Measurements from ENCODE around the gene RPTOR.

The RPTOR gene

GRCh38 chr17:80507965-80508364, 36.7 kb upstream of the RPTOR start:
- H3K27ac ChIP-seq: no peak overlapping the region
- no peak for DNase-seq (ENCODE audit: low spot score)
- no peak overlapping the region for H3K4me3 ChIP-seq
- TF ChIP-seq CTCF (IDR thresholded peaks at IDR 0.05): no peak

- no peak for DNase-seq (ENCODE audit: low spot score)
- TF ChIP-seq CTCF (IDR thresholded peaks at IDR 0.05): no peak
- Histone ChIP-seq H3K27ac (no peak overlapping the region), H3K4me3 (no peak overlapping the region)
These were observed 35.3 kb upstream of the RPTOR start for GRCh38 chr17:80509311-80509710.

- no peak for DNase-seq (ENCODE audit: low spot score)
- TF ChIP-seq CTCF (IDR thresholded peaks at IDR 0.05): no peak
- no peak overlapping the region for H3K4me3 ChIP-seq
- H3K27ac ChIP-seq: no peak overlapping the region
These were observed 34.5 kb upstream of the RPTOR start for GRCh38 chr17:80510132-80510531.

- Histone ChIP-seq H3K27ac (no peak overlapping the region), H3K4me3 (no peak overlapping the region)
- no peak for DNase-seq (ENCODE audit: low spot score)
- TF ChIP-seq CTCF (IDR thresholded peaks at IDR 0.05): no peak
These were observed 33.9 kb upstream of the RPTOR start for GRCh38 chr17:80510772-80511171.

GRCh38 chr17:80511222-80512180, 33.1 kb upstream of the RPTOR start:
- no peak for TF ChIP-seq CTCF (IDR thresholded peaks at IDR 0.05)

GRCh38 chr17:80512233-80512632, 32.4 kb upstream of the RPTOR start:
- TF ChIP-seq CTCF (IDR thresholded peaks at IDR 0.05): no peak
- Histone ChIP-seq H3K27ac (no peak overlapping the region), H3K4me3 (no peak overlapping the region)
- DNase-seq (ENCODE audit: low spot score): no peak

More at GRCh38 chr17:80511222-80512180, 33.1 kb upstream of the RPTOR start:
- no peak overlapping the region for H3K4me3 ChIP-seq
- no peak for DNase-seq (ENCODE audit: low spot score)
- H3K27ac ChIP-seq: no peak overlapping the region

GRCh38 chr17:80513201-80513600, 31.4 kb upstream of the RPTOR start:
- DNase-seq (ENCODE audit: low spot score): no peak
- Histone ChIP-seq H3K4me3 (no peak overlapping the region), H3K27ac (no peak overlapping the region)
- TF ChIP-seq CTCF (IDR thresholded peaks at IDR 0.05): no peak

Data from coronary artery (tissue), 2 donors.